IMR-90 (cell line): ENCODE data around the gene CD38. TPM values are rescaled to one million over a fixed set of nuclear protein-coding genes. Genes with fewer than 3 reads are reported as not detected.

Experiments
- ATAC-seq: fragments of 200-7000 bp; cut with Tn5 transposase; 2 replicates; pipeline ENCODE4 v1.9.1; 2020; ENCODE audit warnings: low read depth, mild to moderate bottlenecking, moderate library complexity
- BruUV-seq: library from RNA; stranded (reverse); fragments of 400-500 nt; replicated peaks from 2 replicates; lab custom pipeline; 2021; lab: Mats Ljungman, UMichigan
- CTCF ChIA-PET: fragments of 300-600 bp; formaldehyde crosslinking; extraction: SDS; loops from one replicate; lab custom pipeline; 2021; ENCODE audit warnings: antibody characterized with exemption; lab: Yijun Ruan, JAX
- POLR2A ChIA-PET: fragments of 300-600 bp; sonication (Branson Sonifier 250); formaldehyde crosslinking; loops from one replicate; lab custom pipeline; 2022; ENCODE audit warnings: antibody characterized with exemption; ENCODE audit not compliant: unreplicated experiment; lab: Charles Lee
- DNase-seq: peaks from one replicate; pipeline ENCODE4 v3.0.0; 2013
- H2AFZ ChIP-seq: replicated peaks from 2 replicates; pipeline ENCODE3; 2013; ENCODE audit warnings: low read length, mild to moderate bottlenecking; ENCODE audit not compliant: poor library complexity
- H2AK5ac ChIP-seq: 2 replicates; pipeline ENCODE4 v1.6.1; 2013; ENCODE audit warnings: low read depth, low read length, inconsistent platforms
- H2AK9ac ChIP-seq: replicated peaks from 2 replicates; pipeline ENCODE3; 2013; ENCODE audit warnings: mild to moderate bottlenecking, low read depth, low read length, moderate library complexity; ENCODE audit not compliant: poor library complexity
- H2BK120ac ChIP-seq: 2 replicates; pipeline ENCODE4 v1.6.1; 2013; ENCODE audit warnings: low read depth, low read length, inconsistent platforms
- H2BK15ac ChIP-seq: 3 replicates; pipeline ENCODE4 v1.6.1; 2013; ENCODE audit warnings: low read depth, low read length, inconsistent platforms
- H2BK20ac ChIP-seq: 2 replicates; pipeline ENCODE4 v1.6.1; 2013; ENCODE audit warnings: low read depth, mild to moderate bottlenecking, inconsistent platforms, low read length, moderate library complexity
- H2BK5ac ChIP-seq: 2 replicates; pipeline ENCODE4 v1.6.1; 2013; ENCODE audit warnings: mild to moderate bottlenecking, low read depth, low read length, inconsistent platforms; ENCODE audit not compliant: poor library complexity, severe bottlenecking
- H3K14ac ChIP-seq: replicated peaks from 2 replicates; pipeline ENCODE4 v1.6.1; 2013; ENCODE audit warnings: low read depth, low read length, inconsistent platforms
- H3K18ac ChIP-seq: 2 replicates; pipeline ENCODE4 v1.6.1; 2013; ENCODE audit warnings: low read depth, low read length, control low read depth
- H3K23ac ChIP-seq: 2 replicates; pipeline ENCODE4 v1.6.1; 2013; ENCODE audit warnings: low read depth, low read length, inconsistent platforms
- H3K27ac ChIP-seq: 2 replicates; pipeline ENCODE4 v1.5.1; 2013; ENCODE audit warnings: mild to moderate bottlenecking, control low read depth, low read length; ENCODE audit not compliant: insufficient read depth
- H3K27me3 ChIP-seq: 2 replicates; pipeline ENCODE4 v1.6.1; 2013; ENCODE audit warnings: low read length; ENCODE audit not compliant: control insufficient read depth, insufficient read depth
- H3K36me3 ChIP-seq: 2 replicates; pipeline ENCODE4 v1.6.1; 2013; ENCODE audit warnings: low read length, mixed read lengths; ENCODE audit not compliant: control insufficient read depth, insufficient read depth
- H3K4ac ChIP-seq: 2 replicates; pipeline ENCODE4 v1.6.1; 2013; ENCODE audit warnings: low read depth, low read length, inconsistent platforms
- H3K4me1 ChIP-seq: 2 replicates; pipeline ENCODE4 v1.6.1; 2013; ENCODE audit warnings: low read length, mixed read lengths; ENCODE audit not compliant: control insufficient read depth, insufficient read depth
- H3K4me2 ChIP-seq: 2 replicates; pipeline ENCODE4 v1.6.1; 2013; ENCODE audit warnings: low read depth, mild to moderate bottlenecking, control low read depth, low read length, moderate library complexity
- H3K4me3 ChIP-seq: 2 replicates; pipeline ENCODE4 v1.5.1; 2013; ENCODE audit warnings: low read depth, mild to moderate bottlenecking, control low read depth, low read length, moderate library complexity; ENCODE audit not compliant: insufficient read depth
- H3K56ac ChIP-seq: 2 replicates; pipeline ENCODE4 v1.6.1; 2013; ENCODE audit warnings: low read length, inconsistent platforms; ENCODE audit not compliant: insufficient read depth; ENCODE audit errors: extremely low read depth
- H3K79me1 ChIP-seq, 2 experiments: 2 replicates each; pipeline ENCODE4 v1.6.1; 2013; ENCODE audit warnings: low read length in 2 of 2, inconsistent platforms in 1 of 2, low read depth in 1 of 2
- H3K9ac ChIP-seq: 2 replicates; pipeline ENCODE4 v1.6.1; 2013; ENCODE audit warnings: low read depth, low read length, control low read depth
- H3K9me1 ChIP-seq: 2 replicates; pipeline ENCODE4 v1.6.1; 2013; ENCODE audit warnings: low read length, inconsistent platforms; ENCODE audit not compliant: insufficient read depth
- H3K9me3 ChIP-seq: 2 replicates; pipeline ENCODE4 v1.6.1; 2013; ENCODE audit warnings: low read length; ENCODE audit not compliant: control insufficient read depth, insufficient read depth
- H4K20me1 ChIP-seq: 2 replicates; pipeline ENCODE4 v1.6.1; 2013; ENCODE audit warnings: low read length, inconsistent platforms; ENCODE audit not compliant: insufficient read depth
- H4K5ac ChIP-seq: 2 replicates; pipeline ENCODE4 v1.6.1; 2013; ENCODE audit warnings: mild to moderate bottlenecking, low read depth, low read length, control low read depth
- H4K8ac ChIP-seq, 2 experiments: 2 replicates each; pipeline ENCODE4 v1.6.1; 2013; ENCODE audit warnings: low read depth in 2 of 2, low read length in 2 of 2, control low read depth in 1 of 2, inconsistent platforms in 1 of 2
- H4K91ac ChIP-seq: 2 replicates; pipeline ENCODE4 v1.6.1; 2013; ENCODE audit warnings: low read depth, low read length, inconsistent platforms; ENCODE audit not compliant: insufficient read depth
- BHLHE40 ChIP-seq: fragments of 150-350 bp; IDR thresholded peaks from 2 replicates; pipeline ENCODE4 v1.6.1; 2016; ENCODE audit warnings: mild to moderate bottlenecking, low read depth, low read length
- CEBPB ChIP-seq: IDR thresholded peaks from 2 replicates; pipeline ENCODE4 v1.6.1; 2012; ENCODE audit warnings: low read depth, low read length, improper control_type of control experiment
- CHD1 ChIP-seq: IDR thresholded peaks from 2 replicates; pipeline ENCODE4 v1.6.1; 2012; ENCODE audit warnings: low read depth, low read length, improper control_type of control experiment
- CTCF ChIP-seq: conservative IDR thresholded peaks from 2 replicates; pipeline ENCODE4 v1.5.1; 2012; ENCODE audit warnings: mild to moderate bottlenecking, low read depth, low read length, improper control_type of control experiment
- FOS ChIP-seq: fragments of 150-350 bp; IDR thresholded peaks from 2 replicates; pipeline ENCODE4 v1.6.1; 2016; ENCODE audit warnings: low read depth, low read length
- MAFK ChIP-seq: IDR thresholded peaks from 2 replicates; pipeline ENCODE4 v1.6.1; 2012; ENCODE audit warnings: low read depth, low read length, improper control_type of control experiment
- MXI1 ChIP-seq: IDR thresholded peaks from 2 replicates; pipeline ENCODE4 v1.6.1; 2012; ENCODE audit warnings: low read depth, mild to moderate bottlenecking, low read length, moderate library complexity, borderline replicate concordance
- POLR2A ChIP-seq: IDR thresholded peaks from 2 replicates; pipeline ENCODE4 v1.6.1; 2012; ENCODE audit warnings: mild to moderate bottlenecking, low read depth, low read length
- RAD21 ChIP-seq: IDR thresholded peaks from 2 replicates; pipeline ENCODE4 v1.6.1; 2012; ENCODE audit warnings: low read length, improper control_type of control experiment
- USF2 ChIP-seq: fragments of 150-350 bp; IDR thresholded peaks from 2 replicates; pipeline ENCODE4 v1.6.1; 2017; ENCODE audit warnings: mild to moderate bottlenecking, antibody characterized with exemption, low read length, low read depth
- WGBS, 2 experiments: methylation state at CpG; one replicate each; pipeline versions ENCODE4 v1.1.5 to v1.1.7; 2013; ENCODE audit warnings: missing lambda C conversion rate in 2 of 2; ENCODE audit not compliant: insufficient read length in 1 of 2; ENCODE audit errors: extremely low coverage in 2 of 2; 5-methylcytosine and 5-hydroxymethylcytosine counted together
- dilution Hi-C: fragments of 300-500 bp; cut with HindIII; formaldehyde crosslinking; loops from one replicate; pipeline ENCODE4 v1.14.3; 2018; ENCODE audit warnings: low sequenced_read_pairs; ENCODE audit not compliant: unreplicated experiment
- in situ Hi-C: fragments of 300-500 bp; cut with MboI; formaldehyde crosslinking; loops from 3 replicates; pipeline ENCODE4 v1.14.3; 2019; ENCODE audit warnings: low sequenced_read_pairs, inconsistent platforms, mixed read lengths
- intact Hi-C: fragments of 100-400 bp; cut with micrococcal nuclease; formaldehyde crosslinking; loops from 2 replicates; pipeline ENCODE4 v1.10.0; 2022
- polyA plus RNA-seq, 3 experiments: library from polyadenylated mRNA; depleted of rRNA; stranded (reverse); fragments of >200 nt; gene quantifications; 2 replicates each; pipeline ENCODE4 v1.2.3, GENCODE V29; 2012; ENCODE audit warnings: low replicate concordance in 1 of 3
- total RNA-seq: library from RNA; depleted of rRNA; stranded (reverse); fragments of >200 nt; gene quantifications from 2 replicates; pipeline ENCODE4 v1.2.3, GENCODE V29; 2012

CD38 gene
- total and polyA plus RNA-seq, 2 of the 4 experiments (the other 2 are of a cell fraction), result not detected

- no peaks in the 10 kb centered on the region for H3K79me1 ChIP-seq
- dilution Hi-C loops, result no loop called here
- H2BK120ac ChIP-seq, result no peak overlapping the region
- WGBS, 2 experiments, result no CpG with 5 or more reads among the region's 1 CpG
- intact Hi-C loops, result no loop called here
- no peak overlapping the region for H3K18ac ChIP-seq
- H3K27ac ChIP-seq, result no peak overlapping the region
- H3K14ac ChIP-seq, result no peak overlapping the region
- no peak overlapping the region for H3K56ac ChIP-seq
- H4K91ac ChIP-seq, result no peak overlapping the region
- H3K9me1 ChIP-seq, result no peaks in the 10 kb centered on the region
- DNase-seq (peak; percentile 21), ATAC-seq (peak; percentile 42)
- H3K4me2 ChIP-seq, result no peak overlapping the region
- H3K4ac ChIP-seq, result no peak overlapping the region
- no peaks in the 10 kb centered on the region for H3K36me3 ChIP-seq
- no peak overlapping the region for H3K9ac ChIP-seq
- H2AFZ ChIP-seq, result no peak overlapping the region
- no peaks in the 10 kb centered on the region for H4K20me1 ChIP-seq
- no peak overlapping the region for H2AK5ac ChIP-seq
- peaks cover 13% of the 10 kb centered on the region for H3K9me3 ChIP-seq
- no peak overlapping the region for H3K4me3 ChIP-seq
- no peak overlapping the region for H2BK20ac ChIP-seq
- TF ChIP-seq CTCF, result no peak
- no peak for TF ChIP-seq BHLHE40
- no peak for TF ChIP-seq RAD21
- TF ChIP-seq MXI1, result no peak
- TF ChIP-seq USF2, result no peak
- TF ChIP-seq POLR2A, result no peak
- TF ChIP-seq CEBPB, result no peak
- TF ChIP-seq CHD1, result no peak
- TF ChIP-seq MAFK, result no peak
- no peak for TF ChIP-seq FOS
- H2AK9ac ChIP-seq, result no peak overlapping the region
- in situ Hi-C loops, result no loop called here
- peaks cover 5% of the 10 kb centered on the region for H3K27me3 ChIP-seq
- H4K5ac ChIP-seq, result no peak overlapping the region
- no peak overlapping the region for H2BK15ac ChIP-seq
- peaks cover 2% of the 10 kb centered on the region; the same call in 1 of the 2 replicates for H3K4me1 ChIP-seq
- no peak overlapping the region for H4K8ac ChIP-seq
- POLR2A ChIA-PET, result no interaction called here
- CTCF ChIA-PET, result interaction anchor here (1.7 kb wide), 1 partner anchor 10 kb away, joined by 4 read pairs; no protein-coding TSS in a partner anchor
- H3K23ac ChIP-seq, result no peak overlapping the region
- H2BK5ac ChIP-seq, result no peak overlapping the region
- no TSS peak for BruUV-seq
Measured at GRCh38 chr4:15738877-15739276, 39.3 kb upstream of the CD38 start.
